K562 (cell line): Measurements from ENCODE around the gene TUT1. TPM values are rescaled to one million over a fixed set of nuclear protein-coding genes. Genes with fewer than 3 reads are reported as not detected.
A peak's percentile ranks its signal among the peaks of the same experiment; 100 is the strongest.

ENCODE experiments used
- CGGBP1 ChIP-seq: fragments of 250-450 bp; sonication (Bioruptor Pico); IDR thresholded peaks from 2 replicates; pipeline ENCODE4 v1.9.0; 2021; ENCODE audit warnings: mild to moderate bottlenecking
- FOXJ3 ChIP-seq: sonication (generic); formaldehyde crosslinking; IDR thresholded peaks from 2 replicates; pipeline ENCODE4 v1.4.0; 2020; ENCODE audit warnings: mild to moderate bottlenecking, missing genetic modification reagents
- FUS ChIP-seq: fragments of 200-400 bp; formaldehyde crosslinking; optimal IDR thresholded peaks from 2 replicates; pipeline ENCODE3; 2017; ENCODE audit warnings: low read depth, low read length
- HLTF ChIP-seq: fragments of 450-650 bp; IDR thresholded peaks from 2 replicates; pipeline ENCODE4 v1.6.1; 2016
- HNRNPLL ChIP-seq: fragments of 200-400 bp; formaldehyde crosslinking; IDR thresholded peaks from 2 replicates; pipeline ENCODE4 v1.6.1; 2017; ENCODE audit warnings: low read length, low read depth, mild to moderate bottlenecking; ENCODE audit not compliant: poor library complexity, severe bottlenecking
- KLF1 ChIP-seq: fragments of 450-650 bp; IDR thresholded peaks from 2 replicates; pipeline ENCODE4 v1.6.1; 2016; ENCODE audit warnings: missing genetic modification characterization, missing compliant biosample characterization
- NRF1 ChIP-seq, 2 experiments: fragments of 450-650 bp; IDR thresholded peaks in 1 of 2; conservative IDR thresholded peaks in 1 of 2; 2 replicates each; pipeline ENCODE4 v1.6.1; 2014; ENCODE audit warnings: mild to moderate bottlenecking in 2 of 2
- RBM15 ChIP-seq: fragments of 200-400 bp; formaldehyde crosslinking; IDR thresholded peaks from 2 replicates; pipeline ENCODE4 v1.6.1; 2018; ENCODE audit warnings: mild to moderate bottlenecking, low read length, moderate library complexity; ENCODE audit not compliant: insufficient read depth
- RBM39 ChIP-seq: fragments of 200-400 bp; formaldehyde crosslinking; optimal IDR thresholded peaks from 2 replicates; pipeline ENCODE3; 2018; ENCODE audit warnings: low read depth, low read length
- TRIM28 ChIP-seq: fragments of 450-650 bp; IDR thresholded peaks from 2 replicates; pipeline ENCODE4 v1.6.1; 2017
- ZBTB1 ChIP-seq: sonication (generic); formaldehyde crosslinking; IDR thresholded peaks from 2 replicates; pipeline ENCODE4 v1.8.1; 2023; ENCODE audit warnings: missing genetic modification reagents, low read depth, mild to moderate bottlenecking, borderline replicate concordance
- ZNF212 ChIP-seq: fragments of 450-650 bp; formaldehyde crosslinking; IDR thresholded peaks from 2 replicates; pipeline ENCODE4 v1.4.0; 2020; ENCODE audit warnings: mild to moderate bottlenecking
- ZNF511 ChIP-seq: sonication (generic); formaldehyde crosslinking; IDR thresholded peaks from 2 replicates; pipeline ENCODE4 v1.8.0; 2022; ENCODE audit warnings: mild to moderate bottlenecking, missing genetic modification reagents
- polyA plus RNA-seq, 8 experiments: library from polyadenylated mRNA; depleted of rRNA in 4 of 8; stranded (reverse) in 5 of 8; unstranded in 3 of 8; fragments of >200 nt; fragmentation: Nextera tagmentation in 2 of 8; fragmentation: Illumina TruSeq in 1 of 8; extraction: Ambion mirVana in 2 of 8; extraction: Trizol in 1 of 8; gene quantifications; 2 replicates each; pipeline versions ENCODE4 v1.2.1 to v1.2.3, GENCODE V29; 2011 to 2014; ENCODE audit warnings: inconsistent platforms in 1 of 8, missing spikeins in 1 of 8
- total RNA-seq, 7 experiments: library from RNA; depleted of rRNA in 6 of 7; stranded (reverse); fragments of >200 nt in 6 of 7; fragmentation: Illumina TruSeq in 2 of 7; extraction: Trizol in 2 of 7; gene quantifications; 2 replicates each; pipeline versions ENCODE4 v1.2.1 to v1.2.3, GENCODE V29; 2011 to 2021; ENCODE audit warnings: low replicate concordance in 1 of 7
- TF ChIP-seq, protein P1 (sequence below): sonication (generic); formaldehyde crosslinking; IDR thresholded peaks from 2 replicates; pipeline ENCODE4 v1.8.0; 2023; ENCODE audit warnings: mild to moderate bottlenecking, missing genetic modification reagents
- TF ChIP-seq, protein P2 (sequence below): fragments of 250-450 bp; sonication (Bioruptor Pico); IDR thresholded peaks from 2 replicates; pipeline ENCODE4 v1.5.0; 2021; ENCODE audit warnings: mild to moderate bottlenecking, moderate library complexity
- TF ChIP-seq, protein P3 (sequence below): fragments of 150-350 bp; IDR thresholded peaks from 2 replicates; pipeline ENCODE4 v1.6.1; 2014; ENCODE audit warnings: low read depth, mild to moderate bottlenecking, low read length, borderline replicate concordance

TUT1 gene
- total and polyA plus RNA-seq, 9 of the 15 experiments (the other 6 are each of a cell fraction or from before 2014, with no cell fraction given) = 0.66 to 44.3 (median 15.7) TPM

DNA sequence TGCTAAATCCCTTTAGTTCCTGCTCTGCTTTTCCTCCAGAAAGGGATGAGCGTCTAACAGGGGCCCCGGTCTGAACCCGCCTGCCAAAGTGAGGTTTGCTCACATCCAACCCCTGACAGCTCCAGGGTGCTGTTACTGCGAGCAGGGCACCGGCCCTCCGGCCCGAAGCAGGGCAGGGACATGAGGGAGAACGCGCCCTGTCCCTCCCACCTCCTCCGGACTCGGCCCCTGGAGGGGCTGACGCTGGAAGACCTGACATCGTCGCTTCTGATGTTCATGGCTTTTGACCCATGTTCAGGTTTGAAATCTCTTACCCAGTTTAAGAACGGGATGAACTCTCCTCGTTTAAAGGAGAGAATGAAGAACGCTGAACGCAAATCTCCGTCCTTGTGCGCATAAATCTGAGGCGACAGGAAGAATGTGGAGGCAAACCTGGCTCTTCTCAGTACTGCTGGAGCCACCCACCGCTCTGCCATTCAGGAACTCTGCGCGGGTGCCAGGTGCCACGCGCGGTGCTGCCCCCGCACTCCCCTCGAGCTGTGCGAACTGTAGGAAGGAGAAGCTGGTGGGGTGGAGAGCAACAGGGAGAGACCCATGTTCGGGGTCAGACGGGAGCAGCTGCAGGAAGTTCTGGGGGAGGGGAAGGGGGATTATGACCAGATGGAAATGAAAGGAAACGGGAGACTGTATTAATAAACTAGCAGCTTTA is 16.8 kb downstream of the TUT1 start (continued):
- TF ChIP-seq, protein P1, sequence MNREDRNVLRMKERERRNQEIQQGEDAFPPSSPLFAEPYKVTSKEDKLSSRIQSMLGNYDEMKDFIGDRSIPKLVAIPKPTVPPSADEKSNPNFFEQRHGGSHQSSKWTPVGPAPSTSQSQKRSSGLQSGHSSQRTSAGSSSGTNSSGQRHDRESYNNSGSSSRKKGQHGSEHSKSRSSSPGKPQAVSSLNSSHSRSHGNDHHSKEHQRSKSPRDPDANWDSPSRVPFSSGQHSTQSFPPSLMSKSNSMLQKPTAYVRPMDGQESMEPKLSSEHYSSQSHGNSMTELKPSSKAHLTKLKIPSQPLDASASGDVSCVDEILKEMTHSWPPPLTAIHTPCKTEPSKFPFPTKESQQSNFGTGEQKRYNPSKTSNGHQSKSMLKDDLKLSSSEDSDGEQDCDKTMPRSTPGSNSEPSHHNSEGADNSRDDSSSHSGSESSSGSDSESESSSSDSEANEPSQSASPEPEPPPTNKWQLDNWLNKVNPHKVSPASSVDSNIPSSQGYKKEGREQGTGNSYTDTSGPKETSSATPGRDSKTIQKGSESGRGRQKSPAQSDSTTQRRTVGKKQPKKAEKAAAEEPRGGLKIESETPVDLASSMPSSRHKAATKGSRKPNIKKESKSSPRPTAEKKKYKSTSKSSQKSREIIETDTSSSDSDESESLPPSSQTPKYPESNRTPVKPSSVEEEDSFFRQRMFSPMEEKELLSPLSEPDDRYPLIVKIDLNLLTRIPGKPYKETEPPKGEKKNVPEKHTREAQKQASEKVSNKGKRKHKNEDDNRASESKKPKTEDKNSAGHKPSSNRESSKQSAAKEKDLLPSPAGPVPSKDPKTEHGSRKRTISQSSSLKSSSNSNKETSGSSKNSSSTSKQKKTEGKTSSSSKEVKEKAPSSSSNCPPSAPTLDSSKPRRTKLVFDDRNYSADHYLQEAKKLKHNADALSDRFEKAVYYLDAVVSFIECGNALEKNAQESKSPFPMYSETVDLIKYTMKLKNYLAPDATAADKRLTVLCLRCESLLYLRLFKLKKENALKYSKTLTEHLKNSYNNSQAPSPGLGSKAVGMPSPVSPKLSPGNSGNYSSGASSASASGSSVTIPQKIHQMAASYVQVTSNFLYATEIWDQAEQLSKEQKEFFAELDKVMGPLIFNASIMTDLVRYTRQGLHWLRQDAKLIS (CRISPR knock-in tag) = no peak; the same call in 1 of the 2 replicates
- no peak for TF ChIP-seq FUS
- no peak for TF ChIP-seq CGGBP1 (CRISPR knock-in tag)
- no peak for TF ChIP-seq TRIM28
- TF ChIP-seq ZNF212 (CRISPR knock-in tag) = no peak
- TF ChIP-seq, protein P2, sequence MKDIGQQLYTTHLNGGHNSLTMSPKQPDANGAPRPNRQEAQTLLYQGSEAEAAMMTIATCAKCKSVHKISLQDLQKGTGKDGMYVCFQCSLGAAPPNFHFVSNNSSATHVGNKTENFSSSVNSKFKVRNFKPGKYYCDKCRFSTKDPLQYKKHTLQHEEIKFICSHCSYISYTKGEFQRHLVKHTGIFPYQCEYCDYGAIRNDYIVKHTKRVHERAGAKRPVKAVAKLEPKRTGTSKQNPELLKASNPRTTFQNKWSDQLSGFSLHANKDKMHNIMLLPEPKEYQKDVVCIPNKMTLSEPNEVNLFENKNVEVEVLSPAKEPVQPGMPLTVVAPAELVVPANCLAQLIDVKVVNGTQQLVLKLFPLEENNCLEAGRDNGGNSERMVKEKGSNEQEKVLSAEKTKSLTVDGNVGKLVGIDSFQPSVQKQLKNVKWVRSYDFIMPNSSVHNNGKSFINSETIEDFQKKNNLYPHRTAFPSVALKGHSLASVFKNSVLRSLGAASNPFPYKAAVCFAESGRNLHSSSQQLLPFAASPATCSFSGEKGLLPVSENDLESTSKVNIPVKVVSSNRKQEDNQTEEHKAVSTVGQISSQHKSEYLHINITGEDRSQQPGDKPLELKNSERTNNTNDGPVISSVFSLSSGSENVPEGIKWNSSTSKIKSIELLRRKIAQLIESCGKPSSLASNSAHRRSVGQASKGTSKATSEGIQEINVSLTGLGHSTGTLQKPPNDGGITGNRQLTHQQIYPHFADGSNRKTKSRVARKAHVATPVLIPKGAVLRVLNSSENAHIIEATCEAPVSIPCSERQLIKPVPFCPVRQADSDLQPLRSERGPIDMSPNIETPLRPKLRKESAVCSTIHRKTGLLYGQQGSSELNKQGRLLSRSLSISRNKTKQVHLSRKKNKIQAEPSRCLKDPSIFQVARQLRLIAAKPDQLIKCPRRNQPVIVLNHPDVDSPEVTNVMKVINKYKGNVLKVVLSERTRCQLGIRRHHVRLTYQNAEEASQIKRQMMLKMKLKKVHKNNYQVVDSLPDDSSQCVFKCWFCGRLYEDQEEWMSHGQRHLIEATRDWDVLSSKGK (CRISPR knock-in tag) = no peak
- TF ChIP-seq ZBTB1 (CRISPR knock-in tag) = no peak
- TF ChIP-seq RBM39 = peak; percentile 81
- no peak for TF ChIP-seq HNRNPLL
- TF ChIP-seq, protein P3, sequence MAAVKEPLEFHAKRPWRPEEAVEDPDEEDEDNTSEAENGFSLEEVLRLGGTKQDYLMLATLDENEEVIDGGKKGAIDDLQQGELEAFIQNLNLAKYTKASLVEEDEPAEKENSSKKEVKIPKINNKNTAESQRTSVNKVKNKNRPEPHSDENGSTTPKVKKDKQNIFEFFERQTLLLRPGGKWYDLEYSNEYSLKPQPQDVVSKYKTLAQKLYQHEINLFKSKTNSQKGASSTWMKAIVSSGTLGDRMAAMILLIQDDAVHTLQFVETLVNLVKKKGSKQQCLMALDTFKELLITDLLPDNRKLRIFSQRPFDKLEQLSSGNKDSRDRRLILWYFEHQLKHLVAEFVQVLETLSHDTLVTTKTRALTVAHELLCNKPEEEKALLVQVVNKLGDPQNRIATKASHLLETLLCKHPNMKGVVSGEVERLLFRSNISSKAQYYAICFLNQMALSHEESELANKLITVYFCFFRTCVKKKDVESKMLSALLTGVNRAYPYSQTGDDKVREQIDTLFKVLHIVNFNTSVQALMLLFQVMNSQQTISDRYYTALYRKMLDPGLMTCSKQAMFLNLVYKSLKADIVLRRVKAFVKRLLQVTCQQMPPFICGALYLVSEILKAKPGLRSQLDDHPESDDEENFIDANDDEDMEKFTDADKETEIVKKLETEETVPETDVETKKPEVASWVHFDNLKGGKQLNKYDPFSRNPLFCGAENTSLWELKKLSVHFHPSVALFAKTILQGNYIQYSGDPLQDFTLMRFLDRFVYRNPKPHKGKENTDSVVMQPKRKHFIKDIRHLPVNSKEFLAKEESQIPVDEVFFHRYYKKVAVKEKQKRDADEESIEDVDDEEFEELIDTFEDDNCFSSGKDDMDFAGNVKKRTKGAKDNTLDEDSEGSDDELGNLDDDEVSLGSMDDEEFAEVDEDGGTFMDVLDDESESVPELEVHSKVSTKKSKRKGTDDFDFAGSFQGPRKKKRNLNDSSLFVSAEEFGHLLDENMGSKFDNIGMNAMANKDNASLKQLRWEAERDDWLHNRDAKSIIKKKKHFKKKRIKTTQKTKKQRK = no peak
- TF ChIP-seq NRF1 (conservative IDR thresholded peaks at IDR 0.05 in 1 of 2, IDR thresholded peaks at IDR 0.05 in 1 of 2) = no peak
- 0 out of 2 replicates have a peak, but pooled peaks have one; percentile 22 for TF ChIP-seq ZNF511 (CRISPR knock-in tag)
- no peak for TF ChIP-seq RBM15
- no peak for TF ChIP-seq HLTF
- no peak for TF ChIP-seq KLF1 (tag)
- no peak for TF ChIP-seq FOXJ3 (CRISPR knock-in tag)
